Duodenal mucosa (tissue), 2 donors: ENCODE results near the gene EMX2.

Experiments
- H3K27ac ChIP-seq: one replicate; pipeline ENCODE4 v1.7.0; 2013; ENCODE audit warnings: low read depth, low read length
- H3K27me3 ChIP-seq, 2 donors: one replicate each; pipeline ENCODE4 v1.7.0; 2013; ENCODE audit warnings: low read length in 2 of 2, control low read depth in 1 of 2; ENCODE audit not compliant: insufficient read depth in 2 of 2, control insufficient read depth in 1 of 2
- H3K36me3 ChIP-seq, 2 donors: one replicate each; pipeline ENCODE4 v1.7.0; 2013; ENCODE audit warnings: low read length in 2 of 2, control low read depth in 1 of 2; ENCODE audit not compliant: insufficient read depth in 2 of 2, control insufficient read depth in 1 of 2
- H3K4me1 ChIP-seq, 2 donors: one replicate each; pipeline ENCODE4 v1.7.0; 2013; ENCODE audit warnings: low read length in 2 of 2, control low read depth in 1 of 2; ENCODE audit not compliant: insufficient read depth in 2 of 2, control insufficient read depth in 1 of 2
- H3K4me3 ChIP-seq, 2 donors: one replicate each; pipeline ENCODE4 v1.7.0; 2013; ENCODE audit warnings: low read length in 2 of 2, low read depth in 1 of 2
- H3K9ac ChIP-seq, 2 donors: one replicate each; pipeline ENCODE4 v1.7.0; 2013; ENCODE audit warnings: low read length in 2 of 2, low read depth in 1 of 2
- H3K9me3 ChIP-seq, 2 donors: one replicate each; pipeline ENCODE4 v1.7.0; 2013; ENCODE audit warnings: low read length in 2 of 2, control low read depth in 1 of 2; ENCODE audit not compliant: control insufficient read depth in 1 of 2

The EMX2 gene

DNA sequence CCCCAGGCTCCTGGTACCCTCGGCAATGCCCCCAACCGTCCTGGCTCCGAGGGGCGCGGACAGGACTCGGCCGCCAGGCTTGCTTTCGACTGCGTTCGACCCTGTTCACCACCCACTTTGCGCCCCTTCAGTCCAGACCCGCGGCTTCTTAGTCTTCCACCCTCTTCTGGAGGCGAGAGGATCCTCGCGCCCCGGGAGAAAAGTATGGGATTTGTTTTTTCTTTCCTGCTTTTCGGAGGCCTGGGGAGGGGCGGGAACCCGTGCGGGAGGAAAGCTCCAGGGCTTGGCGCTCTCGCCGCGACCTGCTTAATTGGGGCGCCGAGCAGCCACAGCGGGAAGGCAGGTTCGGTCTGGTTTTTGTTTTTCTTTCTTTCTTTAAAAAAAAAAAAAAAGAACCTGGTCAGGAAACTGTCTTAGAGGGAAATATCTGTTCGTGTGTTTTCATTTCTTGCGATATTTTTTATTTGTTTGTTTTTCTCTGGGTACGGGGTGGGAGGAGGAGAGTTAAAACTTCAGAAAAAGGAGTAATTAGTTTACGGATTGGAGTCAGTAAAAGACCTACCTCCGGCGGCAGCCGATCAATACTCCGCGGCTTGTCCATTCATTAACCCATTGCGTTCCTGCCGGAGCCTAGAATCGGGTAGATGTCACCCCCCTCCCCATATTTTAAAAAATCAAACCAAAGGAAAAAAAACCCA lies 1.6 kb downstream of the EMX2 start:
- H3K27me3 ChIP-seq = peaks cover 94 to 99% of the 10 kb centered on the region in 2 donors
- peaks cover 15 to 17% of the 10 kb centered on the region in 2 donors for H3K4me1 ChIP-seq
- no peaks in the 10 kb centered on the region for H3K36me3 ChIP-seq
- no peaks in the 10 kb centered on the region for H3K9me3 ChIP-seq
- H3K4me3 ChIP-seq = peak overlapping the region; percentile 28 to 40
- H3K27ac ChIP-seq = no peak overlapping the region
- H3K9ac ChIP-seq = no peak overlapping the region

DNA sequence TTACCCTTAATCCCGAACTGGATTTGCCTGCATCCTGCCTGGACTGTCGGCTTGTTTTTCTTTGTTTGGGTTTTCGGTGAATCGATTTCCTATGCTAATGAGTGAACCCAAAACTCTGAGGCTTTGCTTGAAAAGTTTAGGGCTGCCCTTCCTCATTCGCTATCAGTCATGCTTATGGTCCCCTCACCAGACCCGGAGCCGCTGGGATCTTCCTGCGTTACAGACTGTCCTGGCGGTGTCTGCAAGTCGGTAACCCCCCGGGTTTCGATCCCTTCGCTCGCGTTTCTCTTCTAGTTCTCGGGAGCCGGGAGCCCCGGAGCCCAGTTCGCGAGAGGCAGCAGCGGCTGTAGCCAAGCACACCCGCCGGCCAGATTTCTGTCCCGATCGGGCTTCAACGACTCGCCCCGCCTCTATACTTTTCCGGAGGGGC lies 2.2 kb downstream of the EMX2 start:
- no peaks in the 10 kb centered on the region for H3K9me3 ChIP-seq
- no peak overlapping the region for H3K27ac ChIP-seq
- H3K27me3 ChIP-seq = peaks cover 94 to 99% of the 10 kb centered on the region in 2 donors
- no peak overlapping the region for H3K9ac ChIP-seq
- peak overlapping the region; percentile 28 to 40 for H3K4me3 ChIP-seq
- H3K36me3 ChIP-seq = no peaks in the 10 kb centered on the region
- H3K4me1 ChIP-seq = peaks cover 15 to 17% of the 10 kb centered on the region in 2 donors

DNA sequence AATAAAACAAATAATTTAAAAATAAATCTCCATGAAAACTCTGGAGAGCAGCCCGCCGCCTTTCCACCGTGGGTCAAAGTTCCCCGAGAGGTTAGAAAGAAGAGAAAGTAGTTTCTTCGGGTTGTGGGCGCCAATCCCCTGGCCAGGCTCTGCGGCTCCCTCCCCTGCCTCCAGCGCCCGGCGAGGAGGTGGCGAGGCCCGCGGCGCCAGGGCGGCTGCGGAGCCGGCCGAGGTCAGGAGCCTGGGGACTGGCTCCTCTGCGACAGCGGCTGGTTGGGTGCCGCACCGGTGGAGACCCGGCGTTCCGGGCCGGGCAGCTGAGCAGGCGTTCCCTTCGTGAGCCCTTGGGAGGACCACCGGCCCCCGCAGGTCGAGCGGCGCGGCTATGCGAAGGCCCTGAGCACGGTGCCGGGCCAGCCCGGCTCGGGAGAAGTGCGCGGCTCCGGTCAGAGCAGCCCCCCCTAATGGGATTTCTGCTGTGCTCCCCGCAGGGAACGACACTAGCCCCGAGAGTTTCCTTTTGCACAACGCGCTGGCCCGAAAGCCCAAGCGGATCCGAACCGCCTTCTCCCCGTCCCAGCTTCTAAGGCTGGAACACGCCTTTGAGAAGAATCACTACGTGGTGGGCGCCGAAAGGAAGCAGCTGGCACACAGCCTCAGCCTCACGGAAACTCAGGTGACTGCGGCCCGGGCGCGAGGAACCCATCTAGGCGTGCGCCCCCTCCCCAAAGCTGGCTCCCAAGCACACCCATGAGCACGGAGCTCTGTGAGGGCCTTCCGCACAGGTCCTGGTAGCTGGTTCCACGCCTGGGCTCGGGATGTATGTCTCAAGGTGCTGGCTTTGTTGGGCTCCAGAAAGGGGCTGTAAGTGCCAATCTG lies 2.8 kb downstream of the EMX2 start:
- no peaks in the 10 kb centered on the region for H3K36me3 ChIP-seq
- H3K27ac ChIP-seq = no peak overlapping the region
- H3K4me3 ChIP-seq = peak overlapping the region in 1 of 2 donors; percentile 28
- H3K4me1 ChIP-seq = peaks cover 15 to 17% of the 10 kb centered on the region in 2 donors
- peaks cover 93 to 99% of the 10 kb centered on the region in 2 donors for H3K27me3 ChIP-seq
- H3K9me3 ChIP-seq = no peaks in the 10 kb centered on the region
- H3K9ac ChIP-seq = no peak overlapping the region

DNA sequence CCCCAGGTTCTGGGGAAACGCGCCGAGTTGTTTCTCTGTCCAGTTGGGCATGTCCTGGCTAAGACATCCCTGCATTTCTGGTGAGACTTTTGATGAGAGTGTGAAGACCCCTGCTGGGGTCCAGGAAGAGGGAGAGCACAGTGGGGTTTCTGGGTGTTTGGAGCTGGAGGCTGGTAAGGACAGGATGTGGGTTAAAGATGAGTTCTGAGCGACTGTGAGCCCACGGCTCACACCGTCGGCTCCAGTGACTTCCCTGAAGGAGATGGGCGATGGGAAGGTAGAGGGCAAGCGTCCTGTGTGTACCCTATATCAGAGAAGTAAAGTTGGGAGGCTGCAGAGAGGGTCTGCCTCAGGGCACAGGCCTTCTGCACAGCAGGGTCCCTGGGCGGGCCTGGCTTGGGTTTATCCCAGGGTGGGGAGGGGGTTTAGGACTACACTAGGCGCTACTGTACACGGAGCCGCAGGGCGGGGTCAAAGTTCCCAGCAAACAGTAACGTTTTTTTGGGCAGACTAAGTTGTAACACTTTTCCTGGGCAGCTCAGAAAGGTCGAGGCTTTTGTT lies 3.6 kb downstream of the EMX2 start:
- H3K27me3 ChIP-seq = peaks cover 91 to 99% of the 10 kb centered on the region in 2 donors
- peaks cover 15 to 17% of the 10 kb centered on the region in 2 donors for H3K4me1 ChIP-seq
- H3K9me3 ChIP-seq = no peaks in the 10 kb centered on the region
- no peak overlapping the region for H3K9ac ChIP-seq
- H3K36me3 ChIP-seq = no peaks in the 10 kb centered on the region
- no peak overlapping the region for H3K4me3 ChIP-seq
- H3K27ac ChIP-seq = peak overlapping the region; percentile 3

DNA sequence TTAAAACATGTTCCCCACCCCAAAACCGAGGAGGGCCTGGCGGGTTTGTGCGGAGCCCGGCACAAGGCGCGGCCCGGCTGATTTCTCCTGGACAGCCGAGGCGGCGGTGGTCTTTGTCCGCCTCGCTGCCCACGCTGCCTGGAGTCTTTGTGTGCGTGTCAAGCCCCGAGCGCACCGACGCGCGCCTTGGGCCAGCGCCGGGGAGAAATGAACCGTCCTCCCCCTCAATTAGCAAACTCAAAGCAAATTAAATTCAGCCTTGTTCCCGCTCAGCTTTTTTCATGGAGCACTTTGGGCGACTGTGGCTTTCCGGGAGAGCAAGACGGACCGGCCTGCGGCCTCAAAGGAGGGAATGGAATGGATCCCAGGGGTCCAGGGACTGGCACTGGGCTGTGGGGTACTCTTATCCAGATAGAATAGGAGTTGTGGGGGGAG lies 4.1 kb downstream of the EMX2 start:
- H3K4me1 ChIP-seq = peaks cover 15 to 17% of the 10 kb centered on the region in 2 donors
- H3K9ac ChIP-seq = no peak overlapping the region
- peaks cover 91 to 100% of the 10 kb centered on the region in 2 donors for H3K27me3 ChIP-seq
- no peaks in the 10 kb centered on the region for H3K36me3 ChIP-seq
- no peaks in the 10 kb centered on the region for H3K9me3 ChIP-seq
- no peak overlapping the region for H3K4me3 ChIP-seq
- H3K27ac ChIP-seq = no peak overlapping the region

DNA sequence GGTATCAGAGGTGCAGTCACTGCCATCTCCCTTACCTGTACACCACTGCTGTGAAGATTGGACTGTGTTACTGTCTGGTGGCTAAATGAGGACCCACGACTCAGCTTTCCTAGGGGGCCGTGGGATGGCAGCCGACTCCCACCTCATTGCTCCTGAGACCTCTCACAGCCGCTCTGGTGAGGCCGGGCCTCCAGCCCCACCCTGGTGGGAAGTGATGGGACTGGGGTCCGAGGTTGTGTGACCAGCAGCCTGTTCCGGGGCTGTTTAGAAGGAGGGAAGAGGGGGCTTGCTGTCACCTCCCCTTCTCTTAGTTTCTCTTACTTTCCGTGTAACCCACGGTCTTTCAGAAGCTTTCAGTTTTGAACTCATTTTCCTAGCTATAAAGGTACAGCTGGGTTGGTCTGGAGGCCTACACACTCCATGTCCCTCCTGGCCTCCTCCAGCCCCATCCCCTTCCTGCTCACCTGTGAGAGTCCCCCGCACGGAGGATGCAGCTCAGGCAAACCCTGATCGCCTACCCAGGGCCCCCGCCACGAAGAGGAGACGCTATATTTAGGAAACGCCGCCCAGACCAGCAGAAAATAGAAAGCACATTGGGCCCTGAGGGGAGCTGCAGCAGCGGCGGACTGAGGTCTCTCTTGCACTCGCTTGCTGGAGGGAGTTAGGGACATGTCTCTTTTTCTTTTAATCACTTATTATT lies 4.6 kb downstream of the EMX2 start:
- Histone ChIP-seq H3K4me1 (peaks cover 11 to 15% of the 10 kb centered on the region in 2 donors), H3K9ac (no peak overlapping the region), H3K36me3 (no peaks in the 10 kb centered on the region), H3K27me3 (peaks cover 91 to 100% of the 10 kb centered on the region in 2 donors), H3K4me3 (no peak overlapping the region), H3K9me3 (no peaks in the 10 kb centered on the region), H3K27ac (no peak overlapping the region)

DNA sequence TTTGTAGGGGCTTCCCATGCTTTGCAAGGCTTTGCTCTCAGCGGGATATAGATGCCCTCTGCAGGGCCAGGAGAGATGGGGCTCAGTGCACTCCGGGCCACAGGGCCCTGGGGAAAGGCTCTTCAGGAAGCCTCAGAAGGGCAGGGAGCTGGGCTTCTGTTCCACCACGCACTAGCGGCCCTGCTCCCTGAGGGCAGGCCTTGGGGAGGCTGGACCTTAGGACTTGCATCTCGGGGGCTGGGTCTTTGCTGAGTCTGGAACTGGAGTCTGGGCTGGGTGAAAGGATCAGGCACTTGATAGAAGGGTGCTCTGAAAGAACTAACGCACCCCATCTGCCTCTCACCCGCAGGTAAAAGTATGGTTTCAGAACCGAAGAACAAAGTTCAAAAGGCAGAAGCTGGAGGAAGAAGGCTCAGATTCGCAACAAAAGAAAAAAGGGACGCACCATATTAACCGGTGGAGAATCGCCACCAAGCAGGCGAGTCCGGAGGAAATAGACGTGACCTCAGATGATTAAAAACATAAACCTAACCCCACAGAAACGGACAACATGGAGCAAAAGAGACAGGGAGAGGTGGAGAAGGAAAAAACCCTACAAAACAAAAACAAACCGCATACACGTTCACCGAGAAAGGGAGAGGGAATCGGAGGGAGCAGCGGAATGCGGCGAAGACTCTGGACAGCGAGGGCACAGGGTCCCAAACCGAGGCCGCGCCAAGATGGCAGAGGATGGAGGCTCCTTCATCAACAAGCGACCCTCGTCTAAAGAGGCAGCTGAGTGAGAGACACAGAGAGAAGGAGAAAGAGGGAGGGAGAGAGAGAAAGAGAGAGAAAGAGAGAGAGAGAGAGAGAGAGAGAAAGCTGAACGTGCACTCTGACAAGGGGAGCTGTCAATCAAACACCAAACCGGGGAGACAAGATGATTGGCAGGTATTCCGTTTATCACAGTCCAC lies 5.4 kb downstream of the EMX2 start:
- no peak overlapping the region for H3K9ac ChIP-seq
- no peak overlapping the region for H3K4me3 ChIP-seq
- no peaks in the 10 kb centered on the region for H3K36me3 ChIP-seq
- H3K27me3 ChIP-seq = peaks cover 93 to 100% of the 10 kb centered on the region in 2 donors
- H3K4me1 ChIP-seq = peaks cover 10 to 15% of the 10 kb centered on the region in 2 donors
- no peak overlapping the region for H3K27ac ChIP-seq
- no peaks in the 10 kb centered on the region for H3K9me3 ChIP-seq

DNA sequence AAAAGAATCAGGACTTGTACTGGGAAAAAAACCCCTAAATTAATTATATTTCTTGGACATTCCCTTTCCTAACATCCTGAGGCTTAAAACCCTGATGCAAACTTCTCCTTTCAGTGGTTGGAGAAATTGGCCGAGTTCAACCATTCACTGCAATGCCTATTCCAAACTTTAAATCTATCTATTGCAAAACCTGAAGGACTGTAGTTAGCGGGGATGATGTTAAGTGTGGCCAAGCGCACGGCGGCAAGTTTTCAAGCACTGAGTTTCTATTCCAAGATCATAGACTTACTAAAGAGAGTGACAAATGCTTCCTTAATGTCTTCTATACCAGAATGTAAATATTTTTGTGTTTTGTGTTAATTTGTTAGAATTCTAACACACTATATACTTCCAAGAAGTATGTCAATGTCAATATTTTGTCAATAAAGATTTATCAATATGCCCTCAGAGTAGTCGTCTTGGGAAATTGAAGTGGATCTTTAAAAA lies 6.6 kb downstream of the EMX2 start:
- H3K36me3 ChIP-seq = no peaks in the 10 kb centered on the region
- peaks cover 3 to 7% of the 10 kb centered on the region in 2 donors for H3K4me1 ChIP-seq
- H3K4me3 ChIP-seq = no peak overlapping the region
- H3K9ac ChIP-seq = no peak overlapping the region
- H3K9me3 ChIP-seq = no peaks in the 10 kb centered on the region
- peaks cover 89 to 100% of the 10 kb centered on the region in 2 donors for H3K27me3 ChIP-seq
- no peak overlapping the region for H3K27ac ChIP-seq

DNA sequence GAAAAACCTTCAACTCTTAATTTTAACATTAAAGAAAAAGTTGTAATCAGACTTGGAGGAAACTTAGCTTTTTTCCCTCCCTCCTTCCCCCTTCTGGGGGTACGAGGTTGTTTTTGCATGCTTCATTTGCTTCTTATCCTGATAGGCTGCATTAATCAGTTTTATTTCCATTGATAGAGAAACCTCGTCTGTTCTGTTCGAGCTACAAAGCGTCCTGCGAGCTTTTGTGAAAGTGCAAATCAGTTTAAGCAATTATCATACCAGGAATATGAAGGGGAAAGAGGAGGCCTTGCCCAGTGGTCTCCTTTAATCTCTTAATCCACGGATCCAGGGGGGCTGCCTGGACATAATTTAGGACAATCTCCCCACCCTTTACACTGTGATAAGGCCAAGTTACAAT lies 7.5 kb downstream of the EMX2 start:
- peaks cover 89 to 100% of the 10 kb centered on the region in 2 donors for H3K27me3 ChIP-seq
- H3K9me3 ChIP-seq = no peaks in the 10 kb centered on the region

More for the DNA sequence above, 7.5 kb downstream of the EMX2 start:
- Histone ChIP-seq H3K27ac (no peak overlapping the region), H3K4me3 (no peak overlapping the region), H3K36me3 (no peaks in the 10 kb centered on the region), H3K9ac (no peak overlapping the region), H3K4me1 (peaks cover 0 to 3% of the 10 kb centered on the region in 2 donors)
